Transverse colon (tissue), 4 donors: ENCODE data around the gene DHFR. TPM values are rescaled to one million over a fixed set of nuclear protein-coding genes. Genes with fewer than 3 reads are reported as not detected.
"Not testable (repeated sequence)": the region's sequence is repeated elsewhere in the genome, so short reads cannot be mapped to it uniquely, and the experiment has no call there.

ENCODE experiments used
- DNase-seq: peaks from one replicate; pipeline ENCODE4 v3.0.0-alpha.2; 2019
- H3K27ac ChIP-seq, 4 donors: fragments of 200-600 bp; sonication (generic); 2 replicates each; pipeline ENCODE4 v1.5.1; 2016 to 2018; ENCODE audit warnings: inconsistent platforms in 4 of 4
- H3K27me3 ChIP-seq: fragments of 200-600 bp; sonication (generic); 2 replicates; pipeline ENCODE4 v1.5.1; 2017; ENCODE audit warnings: inconsistent platforms
- H3K36me3 ChIP-seq, 4 donors: fragments of 200-600 bp; sonication (generic); 2 replicates each; pipeline ENCODE4 v1.5.1; 2017 to 2019; ENCODE audit warnings: inconsistent platforms in 4 of 4
- H3K4me1 ChIP-seq, 4 donors: fragments of 200-600 bp; sonication (generic); 2 replicates each; pipeline ENCODE4 v1.5.1; 2017 to 2020; ENCODE audit warnings: inconsistent platforms in 4 of 4
- H3K4me3 ChIP-seq, 4 donors: fragments of 200-600 bp; sonication (generic); 1 replicate in 1 of 4; 2 replicates in 3 of 4; pipeline versions ENCODE4 v1.5.1 to v1.6.1; 2017 to 2019; ENCODE audit warnings: inconsistent platforms in 4 of 4
- H3K9me3 ChIP-seq, 2 donors: fragments of 200-600 bp; sonication (generic); 2 replicates each; pipeline ENCODE4 v1.5.1; 2017 to 2019; ENCODE audit warnings: inconsistent platforms in 2 of 2
- EP300 ChIP-seq: sonication (generic); formaldehyde crosslinking; IDR thresholded peaks from one replicate; pipeline ENCODE4 v1.6.1; 2017; ENCODE audit warnings: antibody characterized with exemption, low read depth
- POLR2A ChIP-seq: fragments of 450-650 bp; IDR thresholded peaks from one replicate; pipeline ENCODE4 v1.6.1; 2016; ENCODE audit warnings: antibody characterized with exemption, mild to moderate bottlenecking, moderate library complexity
- POLR2AphosphoS5 ChIP-seq, 3 donors: sonication (generic); formaldehyde crosslinking; IDR thresholded peaks; one replicate each; pipeline ENCODE4 v1.6.1; 2016; ENCODE audit warnings: antibody characterized with exemption in 3 of 3
- WGBS, 2 donors: methylation state at CpG; one replicate each; pipeline ENCODE4 v1.1.5; 2018; ENCODE audit warnings: low coverage in 1 of 2; 5-methylcytosine and 5-hydroxymethylcytosine counted together
- in situ Hi-C, 4 donors: fragments of 200-750 bp; cut with MboI; loops; one replicate each; pipeline versions ENCODE4 v1.15.0 to v1.15.1; 2017; ENCODE audit warnings: low sequenced_read_pairs in 3 of 4, low pct_ligation_motif_present in 1 of 4, low pct_unique_long_range_greater_than_20kb in 1 of 4
- intact Hi-C: fragments of 100-400 bp; cut with DNase I; formaldehyde crosslinking; loops from one replicate; pipeline ENCODE4 v1.15.1; 2023; ENCODE audit warnings: low total_unique reads
- total RNA-seq, 4 donors: library from RNA; depleted of rRNA; stranded (reverse); fragments of >200 nt; gene quantifications; one replicate each; pipeline ENCODE4 v1.1.0, GENCODE V29; 2016
- TF ChIP-seq, protein P1 (sequence below), 5 experiments: fragments of 200-600 bp in 3 of 5; fragments of 450-650 bp in 2 of 5; sonication (generic) in 3 of 5; IDR thresholded peaks; 1 replicate in 2 of 5; 2 replicates in 3 of 5; pipeline ENCODE4 v1.5.1; 2016 to 2017; ENCODE audit warnings: antibody characterized with exemption in 5 of 5, inconsistent platforms in 3 of 5, mild to moderate bottlenecking in 2 of 5, moderate library complexity in 1 of 5

Gene DHFR
- total RNA-seq, 4 donors from 2014 or later: 12.7 to 31.4 (median 26.8) TPM

DNA sequence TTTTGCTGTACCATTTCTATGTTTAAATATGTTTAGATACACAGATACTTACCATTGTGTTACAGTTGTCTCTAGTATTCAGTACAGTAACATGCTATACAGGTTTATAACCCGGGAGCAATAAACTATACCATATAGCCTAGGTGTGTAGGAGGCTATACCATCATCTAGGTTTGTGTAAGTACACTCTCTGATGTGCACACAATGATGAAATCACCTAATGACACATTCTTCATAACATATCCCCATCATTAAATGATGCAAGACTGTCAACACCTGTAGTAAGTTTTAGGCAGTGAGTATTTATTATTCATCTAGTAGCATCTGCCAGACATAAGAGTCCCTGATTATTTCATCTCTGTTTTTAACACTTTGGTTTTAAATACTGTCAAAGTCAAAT, 7.3 kb upstream of the DHFR start:
- peaks cover 0 to 8% (median 0%) of the 10 kb centered on the region in 4 donors for H3K4me1 ChIP-seq
- no peak overlapping the region for H3K27ac ChIP-seq
- intact Hi-C loops: no loop called here
- DNase-seq: no peak
- H3K4me3 ChIP-seq: no peak overlapping the region
- in situ Hi-C loops: loop anchor here in 3 of 4 donors (25.0 kb wide), 1 partner anchor 175 kb away; the partner anchor contains the start of gene FAM151B (in 3 of the 3)
- H3K9me3 ChIP-seq: no peaks in the 10 kb centered on the region
- no peaks in the 10 kb centered on the region for H3K27me3 ChIP-seq
- WGBS, 2 donors: 0 to 38% methylated on average over 1 of the region's 1 CpG
- peaks cover 0 to 64% (median 22%) of the 10 kb centered on the region in 4 donors for H3K36me3 ChIP-seq
- TF ChIP-seq, protein P1, sequence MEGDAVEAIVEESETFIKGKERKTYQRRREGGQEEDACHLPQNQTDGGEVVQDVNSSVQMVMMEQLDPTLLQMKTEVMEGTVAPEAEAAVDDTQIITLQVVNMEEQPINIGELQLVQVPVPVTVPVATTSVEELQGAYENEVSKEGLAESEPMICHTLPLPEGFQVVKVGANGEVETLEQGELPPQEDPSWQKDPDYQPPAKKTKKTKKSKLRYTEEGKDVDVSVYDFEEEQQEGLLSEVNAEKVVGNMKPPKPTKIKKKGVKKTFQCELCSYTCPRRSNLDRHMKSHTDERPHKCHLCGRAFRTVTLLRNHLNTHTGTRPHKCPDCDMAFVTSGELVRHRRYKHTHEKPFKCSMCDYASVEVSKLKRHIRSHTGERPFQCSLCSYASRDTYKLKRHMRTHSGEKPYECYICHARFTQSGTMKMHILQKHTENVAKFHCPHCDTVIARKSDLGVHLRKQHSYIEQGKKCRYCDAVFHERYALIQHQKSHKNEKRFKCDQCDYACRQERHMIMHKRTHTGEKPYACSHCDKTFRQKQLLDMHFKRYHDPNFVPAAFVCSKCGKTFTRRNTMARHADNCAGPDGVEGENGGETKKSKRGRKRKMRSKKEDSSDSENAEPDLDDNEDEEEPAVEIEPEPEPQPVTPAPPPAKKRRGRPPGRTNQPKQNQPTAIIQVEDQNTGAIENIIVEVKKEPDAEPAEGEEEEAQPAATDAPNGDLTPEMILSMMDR (IDR thresholded peaks at IDR 0.05): no peak
- no peak for TF ChIP-seq EP300
- peak in 1 of 3 donors; percentile 15 for TF ChIP-seq POLR2AphosphoS5 (IDR thresholded peaks at IDR 0.05)
- no peak for TF ChIP-seq POLR2A

DNA sequence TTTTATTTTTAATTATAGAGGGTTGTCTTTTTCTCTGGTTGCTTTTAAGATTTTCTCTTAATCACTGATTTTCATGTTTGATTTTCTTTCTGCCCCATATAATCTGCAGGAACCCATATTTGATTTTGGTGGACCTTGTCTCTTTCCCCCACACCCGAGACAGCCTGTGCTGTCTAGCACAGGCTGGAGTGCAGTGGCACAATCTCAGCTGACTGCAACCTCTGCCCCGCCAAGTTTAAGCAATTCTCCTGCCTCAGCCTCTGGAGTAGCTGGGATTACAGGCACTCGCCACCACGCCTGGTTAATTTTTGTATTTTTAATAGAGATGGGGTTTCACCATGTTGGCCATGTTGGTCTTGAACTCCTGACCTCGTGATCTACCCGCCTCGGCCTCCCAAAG, 5.9 kb upstream of the DHFR start:
- DNase-seq, H3K27me3 ChIP-seq, intact Hi-C loops, H3K27ac ChIP-seq, H3K4me3 ChIP-seq, H3K9me3 ChIP-seq: not testable (repeated sequence)
- Histone ChIP-seq H3K4me1 (peaks cover 2 to 18% (median 4%) of the 10 kb centered on the region in 4 donors), H3K36me3 (peaks cover 0 to 58% (median 17%) of the 10 kb centered on the region in 4 donors)
- in situ Hi-C loops: loop anchor here in 3 of 4 donors (25.0 kb wide), 1 partner anchor 173 kb away; the partner anchor contains the start of gene FAM151B (in 3 of the 3)
- 82 to 84% methylated on average over 6 to 7 of the region's 7 CpGs for WGBS, 2 donors

DNA sequence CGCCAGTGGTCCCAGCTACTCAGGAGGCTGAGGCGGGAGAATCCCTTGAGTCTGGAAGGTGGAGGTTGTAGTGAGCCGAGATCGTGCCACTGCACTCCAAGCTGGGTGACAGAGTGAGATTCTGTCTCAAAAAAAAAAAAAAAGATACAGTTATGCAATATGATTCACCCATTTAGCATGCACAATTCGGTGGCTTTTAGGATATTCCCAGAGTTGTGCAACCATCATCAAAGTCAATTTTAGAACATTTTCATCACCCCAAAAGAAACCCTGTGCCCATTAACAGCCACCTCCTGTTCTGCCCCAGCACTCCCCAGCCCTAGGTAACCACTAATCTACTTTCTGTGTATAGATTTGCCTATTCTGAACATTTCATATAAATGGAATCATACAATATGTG, 4.3 kb upstream of the DHFR start:
- no peaks in the 10 kb centered on the region for H3K9me3 ChIP-seq
- no peak for DNase-seq
- H3K4me1 ChIP-seq: peaks cover 7 to 26% (median 8%) of the 10 kb centered on the region in 4 donors
- H3K27ac ChIP-seq: no peak overlapping the region
- H3K36me3 ChIP-seq: peaks cover 0 to 50% (median 13%) of the 10 kb centered on the region in 4 donors
- in situ Hi-C loops: loop anchor here in 3 of 4 donors (25.0 kb wide), 1 partner anchor 172 kb away; the partner anchor contains the start of gene FAM151B (in 3 of the 3)
- 93 to 97% methylated on average over 5 of the region's 5 CpGs for WGBS, 2 donors
- no peaks in the 10 kb centered on the region for H3K27me3 ChIP-seq
- intact Hi-C loops: no loop called here
- no peak overlapping the region for H3K4me3 ChIP-seq
- TF ChIP-seq POLR2A: no peak
- TF ChIP-seq, protein P1 (IDR thresholded peaks at IDR 0.05): no peak
- no peak for TF ChIP-seq EP300
- no peak for TF ChIP-seq POLR2AphosphoS5 (IDR thresholded peaks at IDR 0.05)

DNA sequence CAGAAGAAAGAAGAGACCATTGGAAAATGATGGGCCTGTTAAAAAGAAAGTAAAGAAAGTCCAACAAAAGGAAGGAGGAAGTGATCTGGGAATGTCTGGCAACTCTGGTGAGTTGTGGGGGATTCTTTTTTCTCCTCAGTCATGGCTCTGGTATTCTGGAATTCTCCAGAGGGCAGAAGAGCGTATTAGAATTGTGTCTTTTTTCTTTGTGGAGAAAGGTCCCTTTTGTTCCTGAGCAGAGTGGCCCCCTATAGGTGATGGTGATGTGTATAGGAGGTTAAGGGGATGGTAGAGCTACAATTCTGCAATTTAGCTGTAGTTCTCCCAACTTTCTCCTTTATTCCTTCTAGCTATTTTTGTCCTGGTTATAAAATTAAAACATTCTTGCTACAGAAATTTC, 1.6 kb upstream of the DHFR start:
- H3K4me3 ChIP-seq: no peak overlapping the region
- TF ChIP-seq, protein P1 (IDR thresholded peaks at IDR 0.05): no peak
- TF ChIP-seq POLR2A: no peak
- no peak for TF ChIP-seq EP300
- DNase-seq: no peak
- intact Hi-C loops: no loop called here
- H3K9me3 ChIP-seq: no peaks in the 10 kb centered on the region
- in situ Hi-C loops: loop anchor here in 3 of 4 donors (25.0 kb wide), 1 partner anchor 169 kb away; the partner anchor contains the start of gene FAM151B (in 3 of the 3)
- H3K36me3 ChIP-seq: peaks cover 0 to 45% (median 13%) of the 10 kb centered on the region in 4 donors
- 0 to 52% methylated on average over 1 of the region's 1 CpG for WGBS, 2 donors
- no peaks in the 10 kb centered on the region for H3K27me3 ChIP-seq
- peaks cover 10 to 35% (median 15%) of the 10 kb centered on the region in 4 donors for H3K4me1 ChIP-seq
- peak overlapping the region in 1 of 4 donors; percentile 98 for H3K27ac ChIP-seq
